HT-29 (cell line): Measurements from ENCODE around the gene IRF5. TPM values are rescaled to one million over a fixed set of nuclear protein-coding genes. Genes with fewer than 3 reads are reported as not detected.

ENCODE experiments used
- DNase-seq: peaks from one replicate; pipeline ENCODE4 v3.0.0-alpha.2; 2015; ENCODE audit warnings: low spot score
- total RNA-seq: library from RNA; depleted of rRNA; stranded (reverse); fragments of >200 nt; shearing (Covaris generic); gene quantifications from 2 replicates; pipeline ENCODE4 v1.2.3, GENCODE V29; 2014; rRNA removed

IRF5 gene
- 17.9 and 19.1 TPM in 2 replicates for total RNA-seq

- DNase-seq = peak; percentile 82
Observed at GRCh38 chr7:128937647-128938543, at the start of gene IRF5. TSS of gene IRF5 (plus strand) at chr7:128937927. CDS start at chr7:128942082, 4,155 bp downstream.

GRCh38 chr7:128888039-128888755 is 49.5 kb upstream of the IRF5 start:
- no peak for DNase-seq

- DNase-seq = no peak
Observed at GRCh38 chr7:128888756-128889095, 49.0 kb upstream of the IRF5 start.

GRCh38 chr7:128889121-128889520 is 48.6 kb upstream of the IRF5 start:
- no peak for DNase-seq

GRCh38 chr7:128890306-128891109 is 47.2 kb upstream of the IRF5 start:
- no peak for DNase-seq

- no peak for DNase-seq
Observed at GRCh38 chr7:128891110-128891941, 46.4 kb upstream of the IRF5 start.

- DNase-seq = no peak
Observed at GRCh38 chr7:128891942-128892269, 45.8 kb upstream of the IRF5 start.

GRCh38 chr7:128892521-128893250 is 45.0 kb upstream of the IRF5 start:
- DNase-seq = peak; percentile 67

GRCh38 chr7:128893251-128894100 is 44.3 kb upstream of the IRF5 start:
- peak; percentile 94 for DNase-seq

GRCh38 chr7:128894101-128894440 is 43.7 kb upstream of the IRF5 start:
- no peak for DNase-seq

- no peak for DNase-seq
Observed at GRCh38 chr7:128895320-128895719, 42.4 kb upstream of the IRF5 start.

- DNase-seq = no peak
Observed at GRCh38 chr7:128899392-128899791, 38.3 kb upstream of the IRF5 start.

- DNase-seq = no peak
Observed at GRCh38 chr7:128900237-128900636, 37.5 kb upstream of the IRF5 start.

- no peak for DNase-seq
Observed at GRCh38 chr7:128902761-128903585, 34.8 kb upstream of the IRF5 start.

GRCh38 chr7:128903621-128904361 is 33.9 kb upstream of the IRF5 start:
- no peak for DNase-seq

GRCh38 chr7:128904381-128905197 is 33.1 kb upstream of the IRF5 start:
- DNase-seq = peak; percentile 80
